ENCODE results near the gene SLIT3.

Gene SLIT3

DNA sequence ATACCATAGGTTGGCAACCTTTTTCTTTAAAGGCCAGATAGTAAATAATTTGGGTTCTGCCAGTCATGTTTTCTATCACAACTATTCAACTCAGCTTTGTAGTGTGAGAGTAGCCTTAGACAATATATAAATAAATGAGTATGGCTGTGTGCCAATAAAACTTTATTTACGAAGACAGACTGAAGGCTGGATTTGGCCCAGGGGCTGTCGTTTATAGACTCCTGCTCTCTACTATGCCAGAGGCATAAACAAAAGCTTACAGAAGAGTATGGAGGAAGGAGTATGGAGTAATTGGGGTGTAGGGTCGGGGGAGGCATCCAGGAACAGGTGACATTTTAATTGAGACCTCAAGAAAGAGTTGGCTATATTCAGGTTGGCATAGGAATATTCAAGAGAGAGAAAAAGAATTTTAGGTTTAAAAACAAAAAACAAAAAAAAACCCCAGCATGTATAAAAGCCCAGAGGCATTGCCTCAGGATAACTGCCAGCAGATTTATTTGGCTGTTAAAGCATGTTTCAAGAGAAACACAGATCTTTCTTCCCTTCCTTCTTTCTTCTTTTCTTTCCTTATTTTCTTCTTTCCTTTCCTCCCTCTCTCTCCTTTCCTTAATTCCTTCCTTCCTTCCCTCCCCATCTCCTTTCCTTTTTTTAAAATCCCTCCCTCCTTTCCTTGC lies 39.9 kb downstream of the SLIT3 start:
- no peak for DNase-seq

DNA sequence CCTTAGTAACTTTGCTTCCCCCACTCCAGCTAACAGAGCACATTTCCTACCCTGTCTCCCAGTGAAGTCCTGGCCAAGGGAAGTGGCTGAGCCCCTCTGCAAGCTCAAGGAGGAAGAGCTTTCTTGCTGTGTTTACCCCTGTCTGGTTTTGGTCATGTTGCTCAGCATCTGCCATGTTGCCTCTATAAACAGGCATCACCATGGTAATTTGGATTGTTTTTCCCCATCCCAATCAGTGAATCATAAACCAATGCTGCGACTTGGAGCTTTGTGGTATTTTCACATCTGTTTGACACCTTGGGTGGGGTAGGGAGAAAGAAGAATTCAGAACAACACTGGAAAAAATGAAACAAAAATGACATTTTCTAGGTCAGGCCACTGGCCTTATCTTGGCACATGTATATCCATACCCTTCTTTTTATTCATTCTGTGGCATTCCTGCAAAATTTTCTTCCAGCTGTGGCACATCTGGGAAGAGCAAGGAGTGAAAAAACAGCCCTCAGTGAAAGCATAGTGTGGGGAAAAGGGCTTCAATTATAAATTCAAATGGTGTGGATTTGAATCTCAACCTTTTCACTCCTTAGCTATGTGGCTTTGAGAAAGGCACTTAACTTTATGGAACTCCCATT lies 42.5 kb downstream of the SLIT3 start:
- DNase-seq, result no peak

DNA sequence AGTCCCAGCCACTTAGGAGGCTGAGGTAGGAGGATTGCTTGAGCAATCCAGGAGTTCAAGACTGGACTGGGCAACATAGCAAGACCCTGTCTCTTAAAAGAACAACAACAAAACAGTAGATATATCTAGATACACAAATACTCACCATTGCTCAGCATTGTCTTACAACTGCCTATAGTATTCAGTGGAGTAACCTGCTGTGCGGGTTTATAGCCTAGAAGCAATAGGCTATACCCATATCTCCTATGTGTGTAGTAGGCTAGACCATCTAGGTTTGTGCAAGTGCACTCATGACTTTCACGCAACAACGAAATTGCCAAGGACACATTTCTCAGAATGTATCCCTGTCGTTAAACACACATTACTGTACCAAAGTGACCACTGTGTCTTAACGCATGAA lies 44.7 kb downstream of the SLIT3 start:
- DNase-seq, result no peak

DNA sequence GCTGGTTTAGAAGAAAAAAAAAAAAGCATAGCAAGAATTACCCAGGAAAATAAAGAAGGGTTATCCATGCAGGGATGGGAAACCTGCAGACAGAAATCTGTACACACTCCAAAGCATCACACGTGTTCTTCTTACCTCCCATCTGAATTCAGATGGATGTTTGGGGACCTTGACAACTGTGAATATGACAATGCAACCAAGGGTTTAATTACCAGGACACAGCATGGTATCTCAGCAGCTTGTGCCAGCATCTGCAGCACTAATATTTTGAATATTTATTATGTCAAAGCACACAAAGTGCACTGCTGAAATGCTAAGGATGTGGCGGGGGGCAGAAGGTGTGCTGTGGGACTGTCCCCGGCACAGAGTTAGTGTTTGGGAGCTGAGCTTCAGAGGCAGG lies 47.9 kb downstream of the SLIT3 start:
- no peak for DNase-seq

DNA sequence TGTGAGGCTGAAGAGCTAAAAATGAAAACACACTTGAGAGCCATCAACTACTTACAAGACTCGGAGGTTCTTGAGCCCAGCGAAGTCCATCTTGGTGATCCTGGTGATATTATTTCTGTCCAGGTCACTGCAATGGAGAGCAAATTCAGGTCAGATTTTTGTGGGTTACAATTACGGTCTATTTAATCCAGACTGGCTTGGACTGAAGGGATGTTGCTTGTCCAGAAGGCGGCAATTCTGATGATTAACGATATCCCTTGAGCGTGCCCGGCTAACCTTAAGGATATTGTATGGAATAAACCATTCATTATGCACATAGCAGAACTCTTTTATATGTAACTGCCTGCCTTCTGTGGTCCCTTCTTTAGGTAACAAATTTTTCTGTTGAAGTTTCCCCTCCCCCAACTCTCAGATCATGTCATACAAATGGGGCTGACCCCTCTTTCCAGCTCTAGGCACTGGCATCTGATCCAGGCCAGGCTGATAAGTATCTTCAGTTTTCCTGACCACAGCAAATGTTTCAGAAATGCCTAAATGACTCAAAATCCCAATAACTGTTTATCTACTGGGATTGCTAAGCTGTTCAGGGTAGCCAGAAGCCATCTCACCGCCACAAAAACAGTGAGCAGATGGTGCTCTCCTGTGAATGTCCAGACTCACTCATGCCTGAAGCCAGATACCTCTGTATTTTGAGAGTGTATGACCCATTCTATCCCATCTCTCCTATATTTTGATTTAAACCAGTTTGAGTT lies 49.4 kb downstream of the SLIT3 start:
- DNase-seq, result no peak

GRCh38 chr5:169250887-169251286 lies 50.1 kb downstream of the SLIT3 start:
- DNase-seq, result no peak

DNA sequence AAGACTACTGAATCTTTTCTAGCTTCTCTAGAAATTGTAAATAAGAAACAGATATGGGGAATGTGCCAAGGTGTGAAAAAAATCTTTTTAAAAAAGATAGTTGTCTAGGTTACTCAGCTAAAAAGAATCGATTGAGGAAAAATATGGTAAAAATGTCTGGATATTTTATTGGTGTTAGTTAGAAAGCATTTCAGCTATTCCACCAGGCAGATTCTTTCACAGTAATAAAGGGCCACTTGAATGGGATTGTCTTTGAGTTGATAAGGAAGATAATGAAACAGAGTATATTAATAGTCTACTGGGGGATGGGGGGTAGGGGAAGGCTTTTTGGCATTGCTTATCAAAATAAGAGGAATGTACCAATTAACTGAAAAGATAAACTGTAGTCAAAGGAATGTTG lies 51.9 kb downstream of the SLIT3 start:
- no peak for DNase-seq

DNA sequence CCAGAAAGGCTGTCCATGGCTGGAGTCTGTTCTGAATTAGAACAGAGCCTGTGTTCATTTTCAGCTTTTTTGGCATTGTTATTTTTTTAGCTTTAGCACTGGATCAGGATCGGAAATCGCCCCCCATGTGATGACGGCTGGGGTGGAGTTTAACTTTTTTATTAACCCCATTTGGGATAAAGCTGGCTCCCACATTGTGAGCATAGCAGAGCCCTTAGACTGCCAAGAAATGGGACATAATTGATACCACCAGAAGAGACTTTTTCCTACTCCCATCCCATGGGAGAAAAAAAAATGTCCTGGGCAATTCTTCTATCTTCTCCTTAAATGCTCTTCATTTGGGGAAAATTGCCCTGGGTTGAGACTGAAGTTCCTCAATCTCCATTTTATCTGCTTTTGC lies 52.4 kb downstream of the SLIT3 start:
- no peak for DNase-seq

GRCh38 chr5:169244812-169245211 lies 56.1 kb downstream of the SLIT3 start:
- DNase-seq, result no peak

DNA sequence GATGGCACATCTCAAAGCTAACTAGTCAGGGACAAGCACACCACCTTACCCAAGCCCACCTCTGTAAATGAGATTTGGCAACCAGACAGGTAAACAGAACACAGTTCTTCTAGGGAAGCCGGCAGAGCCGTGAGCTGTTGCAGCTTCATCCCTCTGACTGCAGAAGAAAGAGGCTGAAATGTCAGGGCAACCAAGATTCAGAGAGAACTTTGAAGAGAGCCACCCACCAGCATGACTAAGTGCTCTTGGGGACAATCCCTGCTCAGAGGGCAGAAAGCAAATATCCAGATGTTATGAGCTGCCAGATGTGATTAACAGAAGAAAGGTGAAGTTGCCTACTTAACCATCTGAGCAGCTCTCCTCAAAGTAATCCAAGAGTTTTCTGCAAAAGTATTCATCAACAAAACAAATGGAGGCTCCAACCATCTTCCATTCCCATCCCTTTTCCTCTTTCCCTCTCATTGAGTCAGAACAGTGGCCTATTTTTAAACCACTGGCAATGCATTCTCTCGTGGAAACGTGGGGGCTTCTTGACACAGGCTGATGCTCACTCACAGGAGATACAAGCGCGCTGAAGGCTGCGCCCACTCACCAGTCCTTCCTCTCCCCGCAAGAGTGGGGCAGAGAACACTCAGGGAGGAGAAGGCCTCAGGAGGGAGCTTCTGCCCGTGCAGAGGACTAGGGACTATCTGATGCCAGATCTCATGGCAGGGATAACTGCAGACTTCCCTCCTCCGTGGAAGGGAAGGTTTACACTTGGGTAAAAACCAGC lies 57.1 kb downstream of the SLIT3 start:
- no peak for DNase-seq

- DNase-seq, result no peak
Measured at GRCh38 chr5:169242849-169243186, 58.1 kb downstream of the SLIT3 start.

GRCh38 chr5:169242175-169242848 lies 58.6 kb downstream of the SLIT3 start:
- no peak for DNase-seq

DNA sequence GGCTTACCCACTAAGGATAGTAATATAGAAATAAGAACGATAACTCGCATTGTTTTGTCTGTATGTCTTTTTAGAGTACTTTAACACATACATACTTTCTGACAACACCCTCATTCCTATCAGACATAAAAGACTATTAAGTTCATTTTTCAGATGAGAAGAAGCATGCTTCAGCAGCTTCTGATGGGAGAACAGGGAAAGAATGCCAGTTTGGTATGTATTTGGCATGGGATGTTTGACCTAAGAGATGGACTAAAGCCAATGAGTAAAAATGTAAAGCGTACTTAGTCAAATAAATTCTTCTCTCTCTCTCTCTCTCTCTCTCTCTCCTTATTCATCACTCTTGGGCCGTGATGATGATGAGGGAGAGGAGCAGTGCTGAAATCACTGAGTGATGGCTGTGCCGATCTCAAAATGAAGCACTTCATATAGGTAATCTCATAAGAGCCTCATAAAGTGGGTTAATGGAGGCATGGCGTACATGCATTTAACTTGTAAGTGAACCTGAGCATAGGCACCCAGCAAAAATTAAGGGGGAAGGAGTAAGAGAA lies 71.5 kb downstream of the SLIT3 start:
- no peak for DNase-seq

DNA sequence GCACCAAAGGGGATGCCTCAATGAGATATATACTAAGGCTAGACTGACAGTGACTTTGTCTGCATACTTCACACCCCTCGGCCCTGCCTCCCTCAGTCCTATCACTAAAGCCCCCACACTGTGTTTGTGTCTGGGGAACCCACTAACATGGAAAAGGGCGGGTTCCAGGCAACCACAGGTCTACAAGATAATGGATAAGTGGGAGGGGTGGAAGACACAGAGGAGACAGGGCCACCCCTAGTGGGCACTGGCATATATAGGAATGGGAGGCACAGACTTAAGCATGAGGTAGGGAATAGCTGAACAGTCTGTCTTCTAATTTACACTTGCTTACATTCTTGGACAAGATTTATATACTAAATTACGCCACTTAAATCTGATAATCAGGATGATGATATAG lies 74.0 kb downstream of the SLIT3 start:
- no peak for DNase-seq

DNA sequence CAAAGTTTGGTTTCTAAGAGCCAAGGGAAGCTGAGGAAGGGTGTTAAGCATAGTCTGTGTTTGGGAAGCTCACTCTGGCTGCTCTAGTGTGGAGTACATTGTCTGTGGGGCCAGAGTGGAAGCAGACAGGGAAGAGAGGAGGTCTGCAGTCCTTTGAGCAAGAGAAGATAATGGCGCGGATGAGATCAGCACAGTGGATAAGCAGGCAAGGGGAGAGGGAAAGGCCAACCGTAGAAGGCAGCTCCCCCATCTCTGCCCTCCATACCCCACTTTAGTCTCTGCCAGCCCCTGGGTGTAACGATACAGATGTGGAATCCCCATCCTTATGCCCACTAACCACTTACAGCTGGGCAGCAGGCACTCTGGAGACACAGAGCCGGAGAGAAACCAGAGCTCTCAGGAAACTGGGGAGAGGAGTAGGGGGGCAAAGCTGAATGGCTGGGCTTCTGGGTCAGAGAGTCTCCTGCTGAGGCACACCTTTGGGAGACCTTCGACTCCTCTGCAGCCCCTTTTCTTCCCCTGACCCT lies 75.0 kb downstream of the SLIT3 start:
- no peak for DNase-seq

DNA sequence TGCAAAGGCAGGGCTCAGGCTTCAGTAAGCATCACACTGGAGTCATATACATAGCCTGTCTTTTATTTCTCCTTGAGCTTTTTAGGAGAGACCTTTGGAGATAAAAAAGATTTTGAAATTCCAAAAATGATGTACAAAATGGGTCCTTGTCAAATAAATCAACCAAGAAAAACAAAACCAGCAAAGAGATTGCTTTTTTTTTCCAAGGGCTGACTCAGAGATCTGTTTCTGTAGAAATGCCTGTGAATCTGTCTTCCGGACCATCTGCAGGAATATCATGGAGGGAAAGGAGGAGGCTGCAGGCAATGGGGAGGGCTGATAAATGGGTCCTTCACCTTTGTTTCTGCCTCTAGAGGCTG lies 77.4 kb downstream of the SLIT3 start:
- DNase-seq, result no peak

DNA sequence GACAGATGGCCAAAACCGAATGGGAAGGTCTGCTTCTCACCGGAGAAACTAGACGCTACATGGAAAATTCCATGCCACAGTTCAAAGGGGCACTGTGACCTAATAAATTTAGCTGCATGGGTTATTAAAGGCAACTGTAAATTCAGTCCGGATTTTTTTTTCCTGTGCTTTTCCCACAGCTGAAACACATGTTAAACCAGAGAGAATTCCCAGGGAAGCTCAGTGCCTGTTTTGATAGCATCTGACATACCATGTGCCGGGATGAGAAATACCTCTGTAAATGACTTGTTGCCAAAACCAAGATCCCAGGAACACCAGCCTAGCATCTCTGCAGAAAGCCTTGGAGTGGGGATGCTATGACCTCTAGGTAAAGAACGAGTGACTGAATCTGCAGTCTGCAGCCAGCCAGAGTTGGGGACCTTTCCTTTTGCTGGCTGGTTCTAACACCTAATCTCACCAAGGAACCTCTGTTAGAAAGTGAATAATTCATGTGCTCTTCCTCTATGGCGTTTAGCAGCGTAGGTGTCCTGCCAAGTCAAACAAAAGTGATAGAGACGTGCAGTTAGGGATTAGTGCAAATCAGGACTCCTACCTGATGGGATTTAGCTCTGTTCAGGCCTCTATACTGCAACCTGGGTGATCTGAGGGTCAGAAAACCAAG lies 77.9 kb downstream of the SLIT3 start:
- DNase-seq, result no peak

DNA sequence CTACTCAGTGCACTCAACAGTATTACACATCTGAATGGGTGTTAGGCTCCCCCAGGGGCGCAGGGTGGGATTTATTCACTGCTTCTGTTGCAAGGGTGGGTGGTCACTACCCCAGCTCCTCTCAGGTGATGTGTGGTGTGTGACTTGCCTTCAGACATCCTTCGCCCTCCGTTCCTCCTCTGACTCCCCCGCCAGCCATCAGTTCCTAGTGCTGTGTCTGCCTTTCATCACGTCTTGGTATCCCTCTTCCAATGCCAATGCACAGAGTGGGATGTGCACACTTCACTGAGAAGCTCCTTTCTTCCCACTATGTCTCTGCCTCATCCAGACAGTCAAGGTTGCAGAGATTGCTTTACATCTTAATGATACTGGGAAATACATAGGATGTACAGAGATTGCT lies 79.4 kb downstream of the SLIT3 start:
- no peak for DNase-seq

DNA sequence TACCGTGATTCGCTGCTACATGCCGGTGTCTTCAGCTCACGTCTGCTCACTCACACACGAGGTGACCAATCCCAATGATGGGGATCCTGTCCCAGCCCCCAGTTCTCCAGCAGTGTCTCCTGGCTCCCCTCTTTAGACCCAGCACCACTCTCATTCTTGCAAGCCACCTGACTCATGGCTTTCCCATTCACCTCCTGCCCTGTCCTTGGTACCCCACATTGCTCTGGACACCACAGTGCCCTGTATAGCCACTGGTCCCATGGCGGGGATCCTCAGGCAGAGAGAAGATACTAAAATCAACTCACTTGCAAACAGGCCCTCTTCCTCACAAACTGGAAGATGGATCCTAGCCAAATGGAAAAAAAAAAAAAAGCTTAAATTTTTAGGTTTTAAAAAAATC lies 81.0 kb downstream of the SLIT3 start:
- no peak for DNase-seq

DNA sequence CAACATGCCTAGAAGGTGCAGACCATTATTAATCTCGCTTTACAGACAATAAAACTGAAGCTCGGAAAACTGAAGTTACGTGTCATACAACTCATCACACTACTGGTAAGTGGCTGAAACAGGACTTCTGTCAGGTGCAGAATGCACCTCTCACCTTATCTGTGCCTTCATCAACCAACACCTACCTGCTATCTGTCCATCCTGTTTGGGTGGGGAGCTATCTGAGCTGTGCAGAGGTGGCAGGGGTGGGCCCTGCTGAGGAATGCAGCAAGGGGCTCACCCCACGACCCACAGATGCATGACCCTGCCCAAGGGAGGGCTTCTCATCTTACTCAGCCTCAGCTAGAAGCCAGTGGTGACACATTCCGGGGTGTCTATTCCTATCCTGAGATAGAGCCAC lies 81.6 kb downstream of the SLIT3 start:
- no peak for DNase-seq

- DNase-seq, result no peak
Measured at GRCh38 chr5:169218861-169219260, 82.1 kb downstream of the SLIT3 start.

- DNase-seq, result no peak
Measured at GRCh38 chr5:169218176-169218575, 82.8 kb downstream of the SLIT3 start.

All from activated naive CD4-positive, alpha-beta T cell (primary cell).